ENCODE data around the gene ELOVL6. TPM values are rescaled to one million over a fixed set of nuclear protein-coding genes. Genes with fewer than 3 reads are reported as not detected.

Gene ELOVL6
- total and polyA plus RNA-seq, 3 experiments from 2014 or later, result 3.9 to 5.5 (median 4.3) TPM

DNA sequence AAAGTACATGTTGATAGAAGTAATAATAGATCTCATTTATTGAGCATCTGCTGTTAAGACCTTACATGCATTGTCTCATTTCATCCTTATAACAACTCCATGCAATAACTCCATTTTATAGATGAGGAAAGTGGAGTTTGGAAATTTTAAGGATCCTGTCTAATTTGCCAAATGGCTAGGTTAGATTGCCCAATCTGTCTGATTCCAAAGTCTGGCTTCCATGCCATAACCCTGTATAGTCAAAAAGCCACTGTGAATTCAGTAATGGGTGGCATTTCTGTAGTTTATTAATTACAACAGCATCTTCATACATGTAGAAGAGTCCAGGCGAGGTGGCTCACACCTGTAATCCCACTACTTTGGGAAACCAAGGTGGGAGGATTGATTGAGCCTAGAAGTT lies 8.8 kb upstream of the ELOVL6 start:
- H3K9me3 ChIP-seq (ENCODE audit: low read length), result no peaks in the 10 kb centered on the region
- Mint-ChIP-seq H3K9me3 (no peaks in the 10 kb centered on the region), H3K4me1 (peaks cover 3 to 7% (median 4%) of the 10 kb centered on the region in 3 donors), H3K27ac (no peak overlapping the region), H3K4me3 (no peak overlapping the region), H3K36me3 (no peaks in the 10 kb centered on the region), H3K27me3 (peaks cover 0 to 4% of the 10 kb centered on the region in 2 donors)
- no peaks in the 10 kb centered on the region for H3K27me3 ChIP-seq (ENCODE audit: insufficient read depth, low read length, poor library complexity, severe bottlenecking)
- H3K4me1 ChIP-seq (ENCODE audit: insufficient read depth, low read length), result no peaks in the 10 kb centered on the region
- DNase-seq, result no peak
- H3K27ac ChIP-seq (ENCODE audit: low read depth, low read length), result no peak overlapping the region
- H3K36me3 ChIP-seq (ENCODE audit: insufficient read depth, low read length), result no peaks in the 10 kb centered on the region
- CTCF ChIA-PET, result interaction anchor here (1.8 to 2.0 kb wide), 2 partner anchors 9 to 157 kb away, joined by 6 to 9 read pairs; partner anchors contain the start of gene ELOVL6
- POLR2A ChIA-PET, result no interaction called here
- no peak overlapping the region for H3K4me3 ChIP-seq (ENCODE audit: low read length)

DNA sequence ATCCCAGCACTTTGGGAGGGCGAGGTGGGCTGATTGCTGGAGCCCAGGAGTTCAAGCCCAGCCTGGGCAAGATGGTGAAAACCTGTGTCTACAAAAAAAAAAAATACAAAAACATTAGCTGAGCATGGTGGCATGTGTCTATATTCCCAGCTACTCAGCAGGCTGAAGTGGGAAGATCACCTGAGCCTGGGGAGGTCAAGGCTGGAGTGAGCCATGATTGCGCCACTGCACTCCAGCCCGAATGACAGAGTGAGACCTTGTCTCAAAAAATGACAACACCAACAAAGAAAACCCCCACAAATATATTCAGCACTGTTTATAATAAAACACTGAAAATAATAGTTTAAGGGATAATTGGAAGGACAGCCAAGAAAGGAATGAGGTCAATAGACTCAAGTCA lies 3.6 kb upstream of the ELOVL6 start:
- no peaks in the 10 kb centered on the region for H3K9me3 ChIP-seq (ENCODE audit: low read length)
- no peaks in the 10 kb centered on the region for H3K36me3 ChIP-seq (ENCODE audit: insufficient read depth, low read length)
- ChIA-PET CTCF (no interaction called here), POLR2A (no interaction called here)
- H3K4me3 ChIP-seq (ENCODE audit: low read length), result no peak overlapping the region
- no peak overlapping the region for H3K27ac ChIP-seq (ENCODE audit: low read depth, low read length)
- H3K27me3 ChIP-seq (ENCODE audit: insufficient read depth, low read length, poor library complexity, severe bottlenecking), result no peaks in the 10 kb centered on the region
- peaks cover 4 to 9% of the 10 kb centered on the region in 2 donors for H3K27me3 Mint-ChIP-seq
- no peaks in the 10 kb centered on the region for H3K9me3 Mint-ChIP-seq
- peak overlapping the region in 2 of 7 donors; percentile 15 to 67 for H3K4me3 Mint-ChIP-seq
- H3K36me3 Mint-ChIP-seq, result peaks cover 0 to 8% (median 0%) of the 10 kb centered on the region in 3 donors
- H3K4me1 Mint-ChIP-seq, result peaks cover 13 to 17% (median 14%) of the 10 kb centered on the region in 3 donors
- no peaks in the 10 kb centered on the region for H3K4me1 ChIP-seq (ENCODE audit: insufficient read depth, low read length)
- DNase-seq, result no peak
- H3K27ac Mint-ChIP-seq, result peak overlapping the region in 1 of 8 donors; percentile 72

DNA sequence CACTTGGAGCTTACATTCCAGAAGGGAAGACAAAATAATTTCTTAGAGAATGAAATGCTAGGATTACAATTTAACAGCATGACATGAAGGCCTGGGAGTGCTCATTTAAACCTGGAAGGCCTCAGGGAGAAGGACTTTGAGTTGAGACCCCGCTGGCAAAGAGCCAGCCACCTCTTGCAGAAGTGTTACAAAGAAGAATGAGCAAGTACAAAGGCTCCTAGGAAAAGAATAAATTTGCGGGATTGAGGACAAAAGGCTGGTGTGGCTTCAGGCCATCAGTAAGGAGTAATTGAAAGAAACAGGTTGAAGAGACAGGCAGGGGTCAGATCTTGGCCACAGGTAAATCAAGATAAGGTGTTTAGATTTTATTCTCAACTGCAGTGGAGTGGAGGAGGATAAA lies 3.1 kb upstream of the ELOVL6 start:
- Mint-ChIP-seq H3K27ac (peak overlapping the region in 1 of 8 donors; percentile 25), H3K9me3 (no peaks in the 10 kb centered on the region), H3K4me3 (peak overlapping the region in 1 of 7 donors; percentile 10), H3K27me3 (peaks cover 4 to 9% of the 10 kb centered on the region in 2 donors), H3K36me3 (peaks cover 0 to 8% (median 0%) of the 10 kb centered on the region in 3 donors), H3K4me1 (peaks cover 13 to 17% (median 14%) of the 10 kb centered on the region in 3 donors)
- DNase-seq, result no peak
- no peaks in the 10 kb centered on the region for H3K36me3 ChIP-seq (ENCODE audit: insufficient read depth, low read length)
- H3K9me3 ChIP-seq (ENCODE audit: low read length), result no peaks in the 10 kb centered on the region
- H3K27ac ChIP-seq (ENCODE audit: low read depth, low read length), result no peak overlapping the region
- CTCF ChIA-PET, result no interaction called here
- no peaks in the 10 kb centered on the region for H3K4me1 ChIP-seq (ENCODE audit: insufficient read depth, low read length)
- H3K4me3 ChIP-seq (ENCODE audit: low read length), result no peak overlapping the region
- H3K27me3 ChIP-seq (ENCODE audit: insufficient read depth, low read length, poor library complexity, severe bottlenecking), result no peaks in the 10 kb centered on the region
- POLR2A ChIA-PET, result no interaction called here

DNA sequence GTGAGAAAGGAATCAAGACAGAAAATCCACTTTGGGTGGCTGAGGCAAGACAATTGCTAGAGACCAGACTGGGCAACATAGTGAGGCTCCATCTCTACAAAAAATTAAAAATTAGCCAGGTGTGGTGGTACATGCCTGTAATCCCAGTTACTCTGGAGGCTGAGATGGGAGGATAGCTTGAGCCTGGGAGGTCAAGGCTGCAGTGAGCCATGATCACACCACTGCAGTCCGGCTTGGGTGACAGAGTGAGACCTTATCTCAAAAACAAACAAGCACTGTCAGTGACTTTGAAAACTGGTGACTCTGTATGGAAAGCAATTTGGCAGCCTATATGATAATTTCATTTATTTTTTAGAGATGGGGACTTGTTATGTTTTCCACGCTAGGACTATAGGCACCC lies 2.3 kb upstream of the ELOVL6 start:
- Histone ChIP-seq H3K4me3 (ENCODE audit: low read length) (no peak overlapping the region), H3K9me3 (ENCODE audit: low read length) (no peaks in the 10 kb centered on the region), H3K4me1 (ENCODE audit: insufficient read depth, low read length) (peaks cover 4% of the 10 kb centered on the region), H3K36me3 (ENCODE audit: insufficient read depth, low read length) (no peaks in the 10 kb centered on the region), H3K27ac (ENCODE audit: low read depth, low read length) (no peak overlapping the region), H3K27me3 (ENCODE audit: insufficient read depth, low read length, poor library complexity, severe bottlenecking) (no peaks in the 10 kb centered on the region)
- no peak for DNase-seq
- POLR2A ChIA-PET, result no interaction called here
- Mint-ChIP-seq H3K27me3 (peaks cover 2 to 9% of the 10 kb centered on the region in 2 donors), H3K4me1 (peaks cover 18 to 21% (median 18%) of the 10 kb centered on the region in 3 donors), H3K36me3 (peaks cover 0 to 12% (median 0%) of the 10 kb centered on the region in 3 donors), H3K9me3 (no peaks in the 10 kb centered on the region), H3K27ac (no peak overlapping the region), H3K4me3 (no peak overlapping the region)
- CTCF ChIA-PET, result no interaction called here

DNA sequence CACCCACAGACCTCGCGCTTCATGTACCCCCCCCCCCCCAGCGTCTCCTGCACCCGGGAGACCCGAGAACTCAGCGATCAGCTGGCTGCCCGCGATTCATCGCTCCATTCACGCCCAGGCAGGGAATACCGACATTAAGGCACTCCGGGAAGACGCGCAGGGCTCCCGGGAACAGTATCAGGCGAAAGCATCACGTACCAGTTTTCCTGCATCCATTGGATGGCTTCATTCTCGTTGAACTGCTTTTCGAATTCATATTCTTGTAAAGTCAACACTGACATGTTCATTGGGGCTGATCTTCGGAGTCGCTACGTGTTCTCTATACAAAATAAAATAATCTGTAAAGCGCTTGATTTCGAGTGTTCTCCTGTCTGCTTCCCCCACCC lies 373 bp downstream of the ELOVL6 start:
- POLR2A ChIA-PET, result interaction anchor here (0.7 kb wide), 1 partner anchor 49 kb away, joined by 4 read pairs; no protein-coding TSS in a partner anchor
- Mint-ChIP-seq H3K4me1 (peaks cover 27 to 40% (median 35%) of the 10 kb centered on the region in 3 donors), H3K27me3 (peaks cover 0 to 9% of the 10 kb centered on the region in 2 donors), H3K27ac (peak overlapping the region; percentile 82 to 99 (median 94)), H3K9me3 (no peaks in the 10 kb centered on the region), H3K36me3 (peaks cover 0 to 12% (median 0%) of the 10 kb centered on the region in 3 donors), H3K4me3 (peak overlapping the region; percentile 83 to 100 (median 96))
- Histone ChIP-seq H3K27ac (ENCODE audit: low read depth, low read length) (peak overlapping the region; percentile 75), H3K36me3 (ENCODE audit: insufficient read depth, low read length) (no peaks in the 10 kb centered on the region), H3K27me3 (ENCODE audit: insufficient read depth, low read length, poor library complexity, severe bottlenecking) (no peaks in the 10 kb centered on the region), H3K4me3 (ENCODE audit: low read length) (peak overlapping the region; percentile 75), H3K4me1 (ENCODE audit: insufficient read depth, low read length) (peaks cover 24% of the 10 kb centered on the region), H3K9me3 (ENCODE audit: low read length) (no peaks in the 10 kb centered on the region)
- peak in 1 of 5 donors; percentile 7 for DNase-seq
- CTCF ChIA-PET, result interaction anchor here (0.9 to 1.5 kb wide), 3 partner anchors 10 to 149 kb away, joined by 3 to 7 read pairs (median 6); no protein-coding TSS in a partner anchor

DNA sequence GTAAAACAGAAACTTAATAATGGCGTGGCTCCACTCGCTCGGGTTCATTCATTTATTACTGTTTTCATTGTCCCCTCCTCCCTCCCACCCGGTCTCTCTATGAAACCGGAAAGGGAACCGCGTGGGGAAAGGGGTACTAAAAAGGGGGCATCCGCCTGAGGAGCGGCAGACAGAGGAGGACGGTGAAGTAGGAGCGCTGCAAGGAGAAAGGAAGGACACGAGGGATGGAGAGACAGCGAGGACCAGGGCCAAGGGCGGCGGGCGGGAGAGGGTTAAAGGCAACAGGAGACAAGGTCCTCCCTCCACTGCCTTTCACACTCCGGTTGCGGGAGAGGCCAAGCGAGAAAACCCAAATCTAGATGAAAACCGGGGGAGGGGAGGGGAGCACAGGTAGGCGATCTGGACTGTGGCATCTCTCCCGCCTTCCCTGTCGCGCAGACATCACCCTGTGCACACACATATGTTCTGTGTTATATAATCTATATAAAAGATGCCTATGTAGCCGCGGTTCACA lies 829 bp downstream of the ELOVL6 start:
- POLR2A ChIA-PET, result no interaction called here
- Mint-ChIP-seq H3K27ac (peak overlapping the region; percentile 82 to 99 (median 94)), H3K27me3 (peaks cover 0 to 9% of the 10 kb centered on the region in 2 donors), H3K36me3 (peaks cover 0 to 12% (median 0%) of the 10 kb centered on the region in 3 donors), H3K4me3 (peak overlapping the region; percentile 83 to 100 (median 96)), H3K9me3 (no peaks in the 10 kb centered on the region), H3K4me1 (peaks cover 24 to 43% (median 35%) of the 10 kb centered on the region in 3 donors)
- Histone ChIP-seq H3K9me3 (ENCODE audit: low read length) (no peaks in the 10 kb centered on the region), H3K27me3 (ENCODE audit: insufficient read depth, low read length, poor library complexity, severe bottlenecking) (no peaks in the 10 kb centered on the region), H3K4me3 (ENCODE audit: low read length) (peak overlapping the region; percentile 75), H3K4me1 (ENCODE audit: insufficient read depth, low read length) (peaks cover 24% of the 10 kb centered on the region), H3K36me3 (ENCODE audit: insufficient read depth, low read length) (no peaks in the 10 kb centered on the region), H3K27ac (ENCODE audit: low read depth, low read length) (peak overlapping the region; percentile 75)
- DNase-seq, result peak; percentile 11 to 54 (median 41)
- CTCF ChIA-PET, result interaction anchor here (0.9 to 1.5 kb wide), 4 partner anchors 10 to 148 kb away, joined by 3 to 7 read pairs (median 4); no protein-coding TSS in a partner anchor

DNA sequence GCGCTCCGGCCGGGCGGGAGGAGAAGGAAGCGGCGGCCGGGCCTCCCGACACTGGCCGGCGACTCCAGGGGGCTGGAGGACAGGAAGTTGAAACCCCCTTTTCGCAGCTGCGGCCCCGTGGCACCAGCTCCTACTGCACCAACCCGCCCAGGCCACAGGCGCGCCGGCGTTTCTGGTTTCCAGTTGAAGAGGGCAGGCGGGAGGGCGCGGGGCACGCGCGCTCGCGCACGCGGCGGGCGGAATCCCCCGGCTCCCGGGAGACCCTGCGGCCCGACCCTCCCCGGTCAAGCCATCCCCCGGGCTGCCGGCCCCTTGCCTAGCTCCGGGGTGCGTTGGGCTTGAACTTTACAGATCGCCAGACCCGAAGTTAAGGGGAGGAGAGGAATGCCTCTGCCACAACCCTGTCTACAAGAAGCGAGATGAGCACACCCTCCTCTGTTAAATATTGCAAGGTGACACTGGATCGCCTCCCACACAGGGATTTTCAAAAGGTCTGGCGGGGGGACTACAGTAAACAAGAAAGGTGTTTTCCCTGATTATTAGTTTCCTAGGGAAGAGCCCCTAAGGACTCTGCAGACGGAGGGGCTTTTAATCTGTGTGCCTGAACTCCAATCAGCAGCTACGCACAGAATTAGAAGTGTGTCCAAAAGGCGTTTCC lies 1.4 kb downstream of the ELOVL6 start:
- Mint-ChIP-seq H3K4me1 (peaks cover 23 to 44% (median 35%) of the 10 kb centered on the region in 3 donors), H3K36me3 (peaks cover 0 to 12% (median 0%) of the 10 kb centered on the region in 3 donors), H3K9me3 (no peaks in the 10 kb centered on the region), H3K27ac (peak overlapping the region; percentile 82 to 99 (median 94)), H3K27me3 (peaks cover 0 to 9% of the 10 kb centered on the region in 2 donors), H3K4me3 (peak overlapping the region; percentile 83 to 100 (median 96))
- H3K36me3 ChIP-seq (ENCODE audit: insufficient read depth, low read length), result no peaks in the 10 kb centered on the region
- no peaks in the 10 kb centered on the region for H3K9me3 ChIP-seq (ENCODE audit: low read length)
- H3K27ac ChIP-seq (ENCODE audit: low read depth, low read length), result peak overlapping the region; percentile 75
- CTCF ChIA-PET, result interaction anchor here (0.9 kb wide), 1 partner anchor 148 kb away, joined by 3 read pairs; no protein-coding TSS in a partner anchor
- POLR2A ChIA-PET, result interaction anchor here (1.1 kb wide), 1 partner anchor 32 kb away, joined by 8 read pairs; no protein-coding TSS in a partner anchor
- peak; percentile 42 to 74 (median 53) for DNase-seq
- H3K4me3 ChIP-seq (ENCODE audit: low read length), result peak overlapping the region; percentile 75
- peaks cover 24% of the 10 kb centered on the region for H3K4me1 ChIP-seq (ENCODE audit: insufficient read depth, low read length)
- no peaks in the 10 kb centered on the region for H3K27me3 ChIP-seq (ENCODE audit: insufficient read depth, low read length, poor library complexity, severe bottlenecking)
